GM23338 (cell line): ENCODE results near the gene ARL10. TPM values are rescaled to one million over a fixed set of nuclear protein-coding genes. Genes with fewer than 3 reads are reported as not detected.

Experiments used
- ATAC-seq: fragments of 200-7000 bp; cut with Tn5 transposase; 3 replicates; pipeline ENCODE4 v1.9.1; 2020
- DNase-seq: peaks from one replicate; pipeline ENCODE4 v3.0.0-alpha.2; 2015; ENCODE audit warnings: low spot score
- H2AFZ ChIP-seq: fragments of 200-600 bp; sonication (generic); 2 replicates; pipeline ENCODE4 v1.8.0; 2016; ENCODE audit warnings: antibody characterized with exemption, mild to moderate bottlenecking, moderate library complexity
- H3F3A ChIP-seq: fragments of 200-600 bp; sonication (generic); replicated peaks from 2 replicates; pipeline ENCODE4 v1.8.0; 2017; ENCODE audit warnings: antibody characterized with exemption, mixed run types, low read depth
- H3K27ac ChIP-seq: fragments of 200-600 bp; sonication (generic); 2 replicates; pipeline ENCODE4 v1.6.1; 2016; ENCODE audit warnings: low read depth
- H3K27me3 ChIP-seq: fragments of 200-600 bp; sonication (generic); 2 replicates; pipeline ENCODE4 v1.8.0; 2016; ENCODE audit warnings: mild to moderate bottlenecking, mixed run types, moderate library complexity; ENCODE audit not compliant: insufficient read depth
- H3K36me3 ChIP-seq: fragments of 200-600 bp; sonication (generic); 2 replicates; pipeline ENCODE4 v1.8.0; 2016; ENCODE audit warnings: mild to moderate bottlenecking; ENCODE audit not compliant: insufficient read depth
- H3K4me1 ChIP-seq: fragments of 200-600 bp; sonication (generic); 2 replicates; pipeline ENCODE4 v1.8.0; 2016; ENCODE audit warnings: mild to moderate bottlenecking, moderate library complexity; ENCODE audit not compliant: insufficient read depth
- H3K4me2 ChIP-seq: fragments of 200-600 bp; sonication (generic); 2 replicates; pipeline ENCODE4 v1.7.1; 2017; ENCODE audit warnings: mixed run types
- H3K4me3 ChIP-seq: fragments of 200-600 bp; sonication (generic); 2 replicates; pipeline ENCODE4 v1.6.1; 2016; ENCODE audit warnings: mixed run types
- H3K79me2 ChIP-seq: fragments of 200-600 bp; sonication (generic); replicated peaks from 2 replicates; pipeline ENCODE4 v1.8.0; 2017; ENCODE audit warnings: mild to moderate bottlenecking; ENCODE audit not compliant: insufficient read depth
- H3K9me2 ChIP-seq: fragments of 200-600 bp; sonication (generic); 2 replicates; pipeline ENCODE4 v1.8.0; 2017; ENCODE audit not compliant: insufficient read depth
- H4K20me1 ChIP-seq: fragments of 200-600 bp; sonication (generic); replicated peaks from 2 replicates; pipeline ENCODE4 v1.8.0; 2017; ENCODE audit warnings: mild to moderate bottlenecking; ENCODE audit not compliant: insufficient read depth
- H3K27ac Mint-ChIP-seq: 2 replicates; pipeline ENCODE4 v1.8.0; 2020; ENCODE audit warnings: inconsistent platforms, mild to moderate bottlenecking, moderate library complexity, mixed read lengths
- H3K27me3 Mint-ChIP-seq: 3 replicates; pipeline ENCODE4 v1.8.0; 2022; ENCODE audit warnings: low read depth, mild to moderate bottlenecking, moderate library complexity, mixed read lengths, inconsistent platforms; ENCODE audit not compliant: insufficient read depth, poor library complexity
- H3K36me3 Mint-ChIP-seq: 3 replicates; pipeline ENCODE4 v1.8.0; 2021; ENCODE audit warnings: low read depth, mild to moderate bottlenecking, inconsistent platforms, moderate library complexity, mixed read lengths
- H3K4me1 Mint-ChIP-seq: 3 replicates; pipeline ENCODE4 v1.8.0; 2020; ENCODE audit warnings: mild to moderate bottlenecking, inconsistent platforms, mixed read lengths
- H3K4me3 Mint-ChIP-seq: 3 replicates; pipeline ENCODE4 v1.8.0; 2021; ENCODE audit warnings: moderate library complexity, mild to moderate bottlenecking, inconsistent platforms, mixed read lengths
- H3K9me3 Mint-ChIP-seq: 3 replicates; pipeline ENCODE4 v1.8.0; 2020; ENCODE audit warnings: moderate library complexity, mild to moderate bottlenecking, inconsistent platforms, mixed read lengths
- CREB1 ChIP-seq: fragments of 250-450 bp; sonication (Bioruptor Pico); IDR thresholded peaks from 2 replicates; pipeline ENCODE4 v1.5.0; 2020; ENCODE audit warnings: low read depth, mild to moderate bottlenecking, moderate library complexity
- EZH2 ChIP-seq: fragments of 200-600 bp; sonication (generic); IDR thresholded peaks from one replicate; pipeline ENCODE4 v1.8.0; 2017; ENCODE audit warnings: antibody characterized with exemption, mild to moderate bottlenecking, low read depth; ENCODE audit not compliant: unreplicated experiment
- EZH2phosphoT487 ChIP-seq: fragments of 200-600 bp; sonication (generic); IDR thresholded peaks from one replicate; pipeline ENCODE4 v1.8.1; 2018; ENCODE audit warnings: antibody characterized with exemption; ENCODE audit not compliant: unreplicated experiment
- JUNB ChIP-seq: IDR thresholded peaks from one replicate; pipeline ENCODE4 v1.6.1; 2016; ENCODE audit warnings: antibody characterized with exemption; ENCODE audit not compliant: unreplicated experiment
- NANOG ChIP-seq: IDR thresholded peaks from 2 replicates; pipeline ENCODE4 v1.6.1; 2016; ENCODE audit warnings: antibody characterized with exemption, borderline replicate concordance
- POLR2AphosphoS5 ChIP-seq: IDR thresholded peaks from 2 replicates; pipeline ENCODE4 v1.6.1; 2016; ENCODE audit warnings: antibody characterized with exemption, low read depth
- STAT1 ChIP-seq: IDR thresholded peaks from one replicate; pipeline ENCODE4 v1.6.1; 2016; ENCODE audit warnings: antibody characterized with exemption; ENCODE audit not compliant: unreplicated experiment
- ZNF114 ChIP-seq: fragments of 250-450 bp; sonication (Bioruptor Pico); IDR thresholded peaks from 2 replicates; pipeline ENCODE4 v1.5.0; 2020; ENCODE audit warnings: mild to moderate bottlenecking, moderate library complexity
- ZNF331 ChIP-seq: fragments of 250-450 bp; sonication (Bioruptor Pico); IDR thresholded peaks from 2 replicates; pipeline ENCODE4 v1.5.0; 2020; ENCODE audit warnings: low read depth, mild to moderate bottlenecking, moderate library complexity
- polyA plus RNA-seq: library from polyadenylated mRNA; unstranded; fragments of >200 nt; fragmentation: Nextera tagmentation; extraction: Ambion mirVana; gene quantifications from 2 replicates; pipeline ENCODE4 v1.2.1, GENCODE V29; 2016
- total RNA-seq: library from RNA; depleted of rRNA; stranded (reverse); fragments of >200 nt; shearing (Covaris generic); gene quantifications from 2 replicates; pipeline ENCODE4 v1.2.3, GENCODE V29; 2014
- TF ChIP-seq, protein P1 (sequence below): fragments of 250-450 bp; sonication (Bioruptor Pico); IDR thresholded peaks from 2 replicates; pipeline ENCODE4 v1.5.0; 2020; ENCODE audit warnings: mild to moderate bottlenecking, moderate library complexity
- TF ChIP-seq, protein P2 (sequence below), 2 experiments: fragments of 200-600 bp in 1 of 2; sonication (generic) in 1 of 2; conservative IDR thresholded peaks; 2 replicates each; pipeline versions ENCODE4 v1.5.1 to v1.6.1; 2016 to 2017; ENCODE audit warnings: antibody characterized with exemption in 2 of 2, low read depth in 2 of 2, mild to moderate bottlenecking in 2 of 2, moderate library complexity in 1 of 2
- TF ChIP-seq, protein P3 (sequence below): IDR thresholded peaks from one replicate; pipeline ENCODE4 v1.6.1; 2018; ENCODE audit warnings: antibody characterized with exemption; ENCODE audit not compliant: unreplicated experiment
- TF ChIP-seq, protein P4 (sequence below): IDR thresholded peaks from 2 replicates; pipeline ENCODE4 v1.6.1; 2016; ENCODE audit warnings: antibody characterized with exemption

The ARL10 gene
- total and polyA plus RNA-seq, 2 experiments from 2014 or later = 2.5 to 7.9 TPM

DNA sequence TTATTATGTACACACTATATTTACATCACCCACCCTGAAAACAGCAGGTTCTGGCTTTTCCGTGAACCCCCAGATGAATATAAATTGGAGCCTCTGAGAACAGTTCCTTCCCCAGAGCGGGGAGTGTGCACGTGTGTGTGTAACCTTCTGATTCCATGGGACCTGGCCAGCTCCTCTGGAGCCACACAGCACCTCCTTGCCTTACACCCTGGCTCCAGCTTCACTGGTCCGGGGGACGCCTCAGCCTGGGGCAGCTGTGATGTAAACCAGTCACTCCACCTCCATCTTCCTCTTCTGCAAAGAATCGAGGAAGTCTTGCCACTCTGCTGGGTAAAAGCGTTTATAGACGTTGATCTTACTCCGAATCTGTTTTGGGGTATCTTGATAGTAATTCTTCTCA, 18.7 kb downstream of the ARL10 start:
- no peak overlapping the region for H3K4me3 Mint-ChIP-seq
- peaks cover 11% of the 10 kb centered on the region for H3K27me3 Mint-ChIP-seq
- Histone ChIP-seq H3K4me1 (peaks cover 9% of the 10 kb centered on the region; the same call in 1 of the 2 replicates), H3K4me2 (no peak overlapping the region), H3K9me2 (no peaks in the 10 kb centered on the region), H3K79me2 (peaks cover 33% of the 10 kb centered on the region), H3K4me3 (no peak overlapping the region), H3K27ac (no peak overlapping the region), H3F3A (peaks cover 18% of the 10 kb centered on the region; the same call in 1 of the 2 replicates), H2AFZ (no peak overlapping the region), H4K20me1 (peaks cover 21% of the 10 kb centered on the region), H3K27me3 (no peaks in the 10 kb centered on the region), H3K36me3 (peaks cover 27% of the 10 kb centered on the region)
- TF ChIP-seq, protein P1, sequence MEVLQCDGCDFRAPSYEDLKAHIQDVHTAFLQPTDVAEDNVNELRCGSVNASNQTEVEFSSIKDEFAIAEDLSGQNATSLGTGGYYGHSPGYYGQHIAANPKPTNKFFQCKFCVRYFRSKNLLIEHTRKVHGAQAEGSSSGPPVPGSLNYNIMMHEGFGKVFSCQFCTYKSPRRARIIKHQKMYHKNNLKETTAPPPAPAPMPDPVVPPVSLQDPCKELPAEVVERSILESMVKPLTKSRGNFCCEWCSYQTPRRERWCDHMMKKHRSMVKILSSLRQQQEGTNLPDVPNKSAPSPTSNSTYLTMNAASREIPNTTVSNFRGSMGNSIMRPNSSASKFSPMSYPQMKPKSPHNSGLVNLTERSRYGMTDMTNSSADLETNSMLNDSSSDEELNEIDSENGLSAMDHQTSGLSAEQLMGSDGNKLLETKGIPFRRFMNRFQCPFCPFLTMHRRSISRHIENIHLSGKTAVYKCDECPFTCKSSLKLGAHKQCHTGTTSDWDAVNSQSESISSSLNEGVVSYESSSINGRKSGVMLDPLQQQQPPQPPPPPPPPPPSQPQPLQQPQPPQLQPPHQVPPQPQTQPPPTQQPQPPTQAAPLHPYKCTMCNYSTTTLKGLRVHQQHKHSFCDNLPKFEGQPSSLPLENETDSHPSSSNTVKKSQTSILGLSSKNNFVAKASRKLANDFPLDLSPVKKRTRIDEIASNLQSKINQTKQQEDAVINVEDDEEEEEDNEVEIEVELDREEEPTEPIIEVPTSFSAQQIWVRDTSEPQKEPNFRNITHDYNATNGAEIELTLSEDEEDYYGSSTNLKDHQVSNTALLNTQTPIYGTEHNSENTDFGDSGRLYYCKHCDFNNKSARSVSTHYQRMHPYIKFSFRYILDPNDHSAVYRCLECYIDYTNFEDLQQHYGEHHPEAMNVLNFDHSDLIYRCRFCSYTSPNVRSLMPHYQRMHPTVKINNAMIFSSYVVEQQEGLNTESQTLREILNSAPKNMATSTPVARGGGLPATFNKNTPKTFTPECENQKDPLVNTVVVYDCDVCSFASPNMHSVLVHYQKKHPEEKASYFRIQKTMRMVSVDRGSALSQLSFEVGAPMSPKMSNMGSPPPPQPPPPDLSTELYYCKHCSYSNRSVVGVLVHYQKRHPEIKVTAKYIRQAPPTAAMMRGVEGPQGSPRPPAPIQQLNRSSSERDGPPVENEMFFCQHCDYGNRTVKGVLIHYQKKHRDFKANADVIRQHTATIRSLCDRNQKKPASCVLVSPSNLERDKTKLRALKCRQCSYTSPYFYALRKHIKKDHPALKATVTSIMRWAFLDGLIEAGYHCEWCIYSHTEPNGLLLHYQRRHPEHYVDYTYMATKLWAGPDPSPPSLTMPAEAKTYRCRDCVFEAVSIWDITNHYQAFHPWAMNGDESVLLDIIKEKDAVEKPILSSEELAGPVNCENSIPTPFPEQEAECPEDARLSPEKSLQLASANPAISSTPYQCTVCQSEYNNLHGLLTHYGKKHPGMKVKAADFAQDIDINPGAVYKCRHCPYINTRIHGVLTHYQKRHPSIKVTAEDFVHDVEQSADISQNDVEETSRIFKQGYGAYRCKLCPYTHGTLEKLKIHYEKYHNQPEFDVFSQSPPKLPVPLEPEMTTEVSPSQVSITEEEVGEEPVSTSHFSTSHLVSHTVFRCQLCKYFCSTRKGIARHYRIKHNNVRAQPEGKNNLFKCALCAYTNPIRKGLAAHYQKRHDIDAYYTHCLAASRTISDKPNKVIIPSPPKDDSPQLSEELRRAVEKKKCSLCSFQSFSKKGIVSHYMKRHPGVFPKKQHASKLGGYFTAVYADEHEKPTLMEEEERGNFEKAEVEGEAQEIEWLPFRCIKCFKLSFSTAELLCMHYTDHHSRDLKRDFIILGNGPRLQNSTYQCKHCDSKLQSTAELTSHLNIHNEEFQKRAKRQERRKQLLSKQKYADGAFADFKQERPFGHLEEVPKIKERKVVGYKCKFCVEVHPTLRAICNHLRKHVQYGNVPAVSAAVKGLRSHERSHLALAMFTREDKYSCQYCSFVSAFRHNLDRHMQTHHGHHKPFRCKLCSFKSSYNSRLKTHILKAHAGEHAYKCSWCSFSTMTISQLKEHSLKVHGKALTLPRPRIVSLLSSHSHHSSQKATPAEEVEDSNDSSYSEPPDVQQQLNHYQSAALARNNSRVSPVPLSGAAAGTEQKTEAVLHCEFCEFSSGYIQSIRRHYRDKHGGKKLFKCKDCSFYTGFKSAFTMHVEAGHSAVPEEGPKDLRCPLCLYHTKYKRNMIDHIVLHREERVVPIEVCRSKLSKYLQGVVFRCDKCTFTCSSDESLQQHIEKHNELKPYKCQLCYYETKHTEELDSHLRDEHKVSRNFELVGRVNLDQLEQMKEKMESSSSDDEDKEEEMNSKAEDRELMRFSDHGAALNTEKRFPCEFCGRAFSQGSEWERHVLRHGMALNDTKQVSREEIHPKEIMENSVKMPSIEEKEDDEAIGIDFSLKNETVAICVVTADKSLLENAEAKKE = no peak
- TF ChIP-seq EZH2phosphoT487 (no peak), ZNF331 (no peak), EZH2 (no peak), CREB1 (CRISPR knock-in tag) (no peak), POLR2AphosphoS5 (no peak), JUNB (no peak), STAT1 (no peak), ZNF114 (CRISPR knock-in tag) (no peak), NANOG (no peak)
- TF ChIP-seq, protein P2, sequence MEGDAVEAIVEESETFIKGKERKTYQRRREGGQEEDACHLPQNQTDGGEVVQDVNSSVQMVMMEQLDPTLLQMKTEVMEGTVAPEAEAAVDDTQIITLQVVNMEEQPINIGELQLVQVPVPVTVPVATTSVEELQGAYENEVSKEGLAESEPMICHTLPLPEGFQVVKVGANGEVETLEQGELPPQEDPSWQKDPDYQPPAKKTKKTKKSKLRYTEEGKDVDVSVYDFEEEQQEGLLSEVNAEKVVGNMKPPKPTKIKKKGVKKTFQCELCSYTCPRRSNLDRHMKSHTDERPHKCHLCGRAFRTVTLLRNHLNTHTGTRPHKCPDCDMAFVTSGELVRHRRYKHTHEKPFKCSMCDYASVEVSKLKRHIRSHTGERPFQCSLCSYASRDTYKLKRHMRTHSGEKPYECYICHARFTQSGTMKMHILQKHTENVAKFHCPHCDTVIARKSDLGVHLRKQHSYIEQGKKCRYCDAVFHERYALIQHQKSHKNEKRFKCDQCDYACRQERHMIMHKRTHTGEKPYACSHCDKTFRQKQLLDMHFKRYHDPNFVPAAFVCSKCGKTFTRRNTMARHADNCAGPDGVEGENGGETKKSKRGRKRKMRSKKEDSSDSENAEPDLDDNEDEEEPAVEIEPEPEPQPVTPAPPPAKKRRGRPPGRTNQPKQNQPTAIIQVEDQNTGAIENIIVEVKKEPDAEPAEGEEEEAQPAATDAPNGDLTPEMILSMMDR (conservative IDR thresholded peaks at IDR 0.05; ENCODE audit: low read depth in 2 of 2) = no peak
- TF ChIP-seq, protein P3, sequence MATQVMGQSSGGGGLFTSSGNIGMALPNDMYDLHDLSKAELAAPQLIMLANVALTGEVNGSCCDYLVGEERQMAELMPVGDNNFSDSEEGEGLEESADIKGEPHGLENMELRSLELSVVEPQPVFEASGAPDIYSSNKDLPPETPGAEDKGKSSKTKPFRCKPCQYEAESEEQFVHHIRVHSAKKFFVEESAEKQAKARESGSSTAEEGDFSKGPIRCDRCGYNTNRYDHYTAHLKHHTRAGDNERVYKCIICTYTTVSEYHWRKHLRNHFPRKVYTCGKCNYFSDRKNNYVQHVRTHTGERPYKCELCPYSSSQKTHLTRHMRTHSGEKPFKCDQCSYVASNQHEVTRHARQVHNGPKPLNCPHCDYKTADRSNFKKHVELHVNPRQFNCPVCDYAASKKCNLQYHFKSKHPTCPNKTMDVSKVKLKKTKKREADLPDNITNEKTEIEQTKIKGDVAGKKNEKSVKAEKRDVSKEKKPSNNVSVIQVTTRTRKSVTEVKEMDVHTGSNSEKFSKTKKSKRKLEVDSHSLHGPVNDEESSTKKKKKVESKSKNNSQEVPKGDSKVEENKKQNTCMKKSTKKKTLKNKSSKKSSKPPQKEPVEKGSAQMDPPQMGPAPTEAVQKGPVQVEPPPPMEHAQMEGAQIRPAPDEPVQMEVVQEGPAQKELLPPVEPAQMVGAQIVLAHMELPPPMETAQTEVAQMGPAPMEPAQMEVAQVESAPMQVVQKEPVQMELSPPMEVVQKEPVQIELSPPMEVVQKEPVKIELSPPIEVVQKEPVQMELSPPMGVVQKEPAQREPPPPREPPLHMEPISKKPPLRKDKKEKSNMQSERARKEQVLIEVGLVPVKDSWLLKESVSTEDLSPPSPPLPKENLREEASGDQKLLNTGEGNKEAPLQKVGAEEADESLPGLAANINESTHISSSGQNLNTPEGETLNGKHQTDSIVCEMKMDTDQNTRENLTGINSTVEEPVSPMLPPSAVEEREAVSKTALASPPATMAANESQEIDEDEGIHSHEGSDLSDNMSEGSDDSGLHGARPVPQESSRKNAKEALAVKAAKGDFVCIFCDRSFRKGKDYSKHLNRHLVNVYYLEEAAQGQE = no peak
- TF ChIP-seq, protein P4, sequence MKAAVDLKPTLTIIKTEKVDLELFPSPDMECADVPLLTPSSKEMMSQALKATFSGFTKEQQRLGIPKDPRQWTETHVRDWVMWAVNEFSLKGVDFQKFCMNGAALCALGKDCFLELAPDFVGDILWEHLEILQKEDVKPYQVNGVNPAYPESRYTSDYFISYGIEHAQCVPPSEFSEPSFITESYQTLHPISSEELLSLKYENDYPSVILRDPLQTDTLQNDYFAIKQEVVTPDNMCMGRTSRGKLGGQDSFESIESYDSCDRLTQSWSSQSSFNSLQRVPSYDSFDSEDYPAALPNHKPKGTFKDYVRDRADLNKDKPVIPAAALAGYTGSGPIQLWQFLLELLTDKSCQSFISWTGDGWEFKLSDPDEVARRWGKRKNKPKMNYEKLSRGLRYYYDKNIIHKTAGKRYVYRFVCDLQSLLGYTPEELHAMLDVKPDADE = no peak
- no peak for ATAC-seq
- H3K9me3 Mint-ChIP-seq = no peaks in the 10 kb centered on the region
- peaks cover 76% of the 10 kb centered on the region for H3K36me3 Mint-ChIP-seq
- no peak overlapping the region for H3K27ac Mint-ChIP-seq
- DNase-seq = no peak
- peaks cover 12% of the 10 kb centered on the region for H3K4me1 Mint-ChIP-seq
